ENCODE results near the gene TXNRD1.
"Not testable (repeated sequence)": the region's sequence is repeated elsewhere in the genome, so short reads cannot be mapped to it uniquely, and the experiment has no call there.

The TXNRD1 gene

DNA sequence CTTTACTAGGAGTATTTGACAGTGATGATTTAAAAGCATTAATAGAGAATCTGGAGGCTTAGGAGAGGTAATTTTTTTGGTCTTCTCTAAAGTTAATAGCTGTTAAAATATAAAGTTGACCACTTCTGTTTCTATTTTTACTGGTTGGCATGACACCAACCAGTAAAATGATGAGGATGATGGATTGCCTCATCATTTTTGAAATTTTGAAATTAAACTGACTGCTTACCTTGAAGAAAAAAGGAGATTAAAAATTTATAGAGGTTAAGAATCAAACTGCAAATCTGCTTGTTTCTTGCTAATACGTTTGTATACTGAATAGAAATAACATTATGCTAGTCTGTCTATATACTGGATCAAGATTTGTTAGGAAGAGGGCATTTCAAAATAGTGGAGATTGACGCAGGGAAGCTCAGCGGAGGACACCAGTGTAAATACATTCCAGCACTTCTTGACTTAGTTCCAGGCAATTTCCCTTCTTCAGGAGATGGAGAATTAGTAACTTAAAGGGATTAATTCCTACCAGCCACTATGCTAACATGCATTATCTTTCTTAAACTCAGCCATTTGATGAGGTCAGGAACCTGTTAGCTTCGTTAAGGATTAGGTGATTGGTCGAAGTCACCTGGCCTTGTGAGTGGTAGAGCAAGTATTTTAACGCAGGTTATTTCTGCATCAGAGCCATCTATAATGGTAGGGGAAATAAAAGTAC is 91.5 kb downstream of the TXNRD1 start:
- no peak for FAIRE-seq

DNA sequence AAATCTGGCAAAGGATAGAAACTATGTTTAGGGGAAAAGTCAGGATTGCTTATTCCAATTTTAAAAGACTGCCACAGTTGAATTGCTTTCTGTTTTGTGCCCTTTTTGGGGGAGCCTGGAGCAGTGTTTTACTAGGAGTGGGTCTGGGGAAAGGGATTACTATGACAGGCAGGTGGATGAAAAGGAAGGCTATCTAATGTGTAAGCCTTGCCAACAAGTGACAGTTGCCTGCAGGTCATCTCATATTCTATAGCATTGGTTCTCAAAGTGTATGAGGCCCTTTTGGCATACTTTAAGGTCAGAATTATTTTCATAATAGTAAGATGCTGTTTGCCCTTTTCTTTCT is 92.0 kb downstream of the TXNRD1 start:
- FAIRE-seq = no peak

DNA sequence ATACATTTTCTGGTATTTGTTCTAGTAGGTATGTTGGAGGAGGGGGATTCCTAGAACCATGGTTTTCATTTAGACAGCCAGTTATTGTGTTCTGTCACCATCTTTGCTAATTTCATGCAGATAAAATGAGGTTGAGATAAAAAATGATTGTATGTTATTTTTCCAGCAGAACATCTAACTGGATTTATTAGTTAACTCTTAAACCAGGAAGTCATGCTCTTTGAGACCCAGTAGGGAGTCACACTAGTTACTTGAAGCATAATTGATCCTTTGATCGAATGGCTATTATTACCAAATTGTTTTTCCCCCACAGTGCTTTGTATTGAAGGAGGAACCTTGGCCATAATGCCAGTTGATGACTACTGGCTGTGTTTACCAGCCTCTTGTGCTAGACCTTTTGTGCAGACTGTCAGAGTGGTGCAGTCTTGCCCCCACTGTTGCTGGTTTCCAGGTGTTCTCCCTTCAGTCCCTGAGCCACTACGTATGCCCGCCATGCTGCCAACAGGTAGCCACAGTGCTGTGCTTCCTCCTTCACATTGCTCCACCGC is 93.9 kb downstream of the TXNRD1 start:
- FAIRE-seq = no peak

GRCh38 chr12:104310751-104311633 is 95.4 kb downstream of the TXNRD1 start:
- FAIRE-seq = no peak

GRCh38 chr12:104312202-104312601 is 96.6 kb downstream of the TXNRD1 start:
- no peak for FAIRE-seq

DNA sequence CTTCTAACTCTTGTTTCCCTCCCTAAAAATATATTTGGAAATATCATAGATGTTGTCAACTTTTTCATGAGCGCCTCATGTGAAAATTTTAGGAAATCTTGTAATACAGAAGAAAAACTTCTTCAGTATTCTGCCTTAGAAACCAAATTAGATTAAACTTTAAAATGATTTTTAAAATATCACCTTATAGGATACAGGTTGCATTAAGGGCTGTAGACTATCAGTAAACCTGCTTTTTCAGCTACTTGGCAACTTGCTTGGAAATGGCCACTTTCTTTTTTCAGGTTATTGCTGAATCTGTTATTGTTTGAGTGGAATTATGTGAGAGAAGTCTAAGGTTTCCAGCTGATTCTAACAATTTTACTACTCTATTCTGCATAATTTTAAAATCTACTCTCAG is 97.1 kb downstream of the TXNRD1 start:
- no peak for FAIRE-seq

GRCh38 chr12:104313568-104314241 is 98.1 kb downstream of the TXNRD1 start:
- FAIRE-seq = no peak

GRCh38 chr12:104314242-104314614 is 98.6 kb downstream of the TXNRD1 start:
- no peak for FAIRE-seq

GRCh38 chr12:104315326-104316224 is 100.0 kb downstream of the TXNRD1 start:
- FAIRE-seq = no peak

DNA sequence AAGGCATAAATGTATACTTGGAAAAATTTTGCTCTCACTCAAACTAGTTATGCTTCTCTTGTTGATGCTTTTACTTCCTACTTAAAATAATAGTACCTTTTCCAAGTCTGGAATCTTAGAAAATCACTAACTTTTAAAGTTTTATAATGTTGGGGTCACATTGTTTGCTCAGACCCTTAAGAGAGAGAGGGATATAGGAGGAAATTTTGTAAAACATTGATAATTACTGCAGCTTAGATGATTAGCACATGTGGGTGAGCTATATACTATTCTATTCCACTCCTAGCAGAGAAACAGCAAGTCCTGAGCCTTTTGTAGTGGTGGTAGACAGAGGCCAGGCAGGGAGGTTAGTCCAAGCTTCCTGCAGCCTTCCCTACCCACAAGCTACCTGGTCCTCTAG is 101.4 kb downstream of the TXNRD1 start:
- no peak for FAIRE-seq

GRCh38 chr12:104317538-104318210 is 102.1 kb downstream of the TXNRD1 start:
- FAIRE-seq = no peak

DNA sequence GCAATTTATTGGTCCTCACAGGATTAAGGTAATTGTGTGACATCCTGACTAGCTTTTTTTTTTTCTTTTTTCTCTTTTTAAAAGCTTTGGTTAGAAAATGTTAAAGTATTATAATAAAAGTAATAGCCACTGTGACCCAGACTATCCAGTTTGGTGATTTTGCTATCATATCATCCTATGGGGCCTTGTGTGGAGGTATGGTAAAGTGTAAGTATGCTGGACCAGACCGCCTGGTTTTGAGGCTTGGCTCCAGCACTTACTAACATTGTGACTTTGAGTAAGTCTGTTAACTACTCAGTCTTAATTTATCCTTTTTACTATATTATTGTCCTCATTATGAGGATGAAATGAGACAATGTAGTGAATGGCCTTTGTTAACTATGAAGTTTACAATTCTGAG is 103.4 kb downstream of the TXNRD1 start:
- FAIRE-seq = no peak

DNA sequence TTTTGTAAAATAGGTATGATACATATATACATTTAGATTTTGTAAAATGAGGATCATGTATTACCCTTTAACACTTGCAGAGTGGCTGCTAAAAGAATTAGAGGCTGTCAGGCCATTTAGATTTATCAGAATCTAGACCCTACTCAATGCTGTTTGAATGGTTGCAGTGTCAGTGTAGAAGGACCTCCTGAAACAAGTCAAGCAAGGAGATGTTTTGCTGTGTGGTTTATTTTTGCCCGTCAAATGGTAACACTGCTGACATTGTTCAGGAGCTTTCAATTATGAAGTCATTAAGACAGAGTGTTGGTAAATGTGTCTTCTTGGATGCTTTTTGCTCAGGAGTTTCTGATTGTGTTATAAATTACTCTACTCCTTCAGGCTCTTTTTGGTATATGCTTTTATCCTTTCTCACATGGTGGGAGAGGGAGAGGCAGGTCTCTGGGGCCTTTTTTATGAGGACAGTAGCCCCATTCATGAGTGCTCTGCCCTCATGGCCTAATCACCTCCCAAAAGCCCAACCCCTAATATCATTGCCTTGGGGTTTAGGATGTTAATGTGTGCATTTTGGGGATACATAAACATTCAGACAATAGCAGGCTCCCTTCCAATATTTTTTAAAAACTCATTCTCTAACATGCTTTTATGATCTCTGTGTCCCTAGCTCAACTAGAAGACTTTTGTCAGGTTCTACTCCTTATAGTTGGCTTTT is 104.5 kb downstream of the TXNRD1 start:
- no peak for FAIRE-seq

- FAIRE-seq = no peak
These were observed 105.0 kb downstream of the TXNRD1 start for GRCh38 chr12:104320627-104321024.

- FAIRE-seq = no peak
These were observed 106.4 kb downstream of the TXNRD1 start for GRCh38 chr12:104321949-104322348.

DNA sequence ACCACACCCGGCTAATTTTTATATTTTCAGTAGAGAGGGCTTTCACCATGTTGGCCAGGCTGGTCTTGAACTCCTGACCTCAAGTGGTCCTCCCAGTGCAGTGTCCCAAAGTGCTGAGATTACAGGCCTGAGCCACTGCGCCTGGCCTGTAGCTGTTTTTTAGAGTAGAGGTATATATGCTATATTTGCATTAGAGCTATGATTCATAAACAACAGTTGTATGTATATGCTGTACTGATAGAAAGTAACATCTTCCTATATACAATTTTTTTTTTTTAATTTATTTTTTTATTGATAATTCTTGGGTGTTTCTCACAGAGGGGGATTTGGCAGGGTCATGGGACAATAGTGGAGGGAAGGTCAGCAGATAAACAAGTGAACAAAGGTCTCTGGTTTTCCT is 107.0 kb downstream of the TXNRD1 start:
- not testable (repeated sequence) for FAIRE-seq

DNA sequence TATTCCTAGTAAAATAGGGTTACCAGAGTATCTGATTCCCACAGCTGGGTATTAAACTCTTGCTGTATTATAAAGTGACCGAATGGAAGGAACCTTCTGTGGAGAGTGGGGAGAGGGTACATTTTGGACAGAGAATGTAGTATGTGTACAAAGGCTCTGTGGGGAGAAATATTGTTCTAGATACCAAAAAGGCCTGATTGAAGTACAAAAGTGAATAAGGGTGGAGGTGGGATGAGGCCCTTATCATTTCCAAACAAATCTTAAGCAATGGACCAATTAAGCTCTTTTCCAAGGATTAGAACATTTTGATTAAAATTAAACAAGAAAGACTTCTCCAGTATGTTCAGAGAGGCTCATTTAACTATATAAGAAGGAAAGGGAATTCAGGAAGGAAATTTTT is 108.3 kb downstream of the TXNRD1 start:
- FAIRE-seq = no peak

DNA sequence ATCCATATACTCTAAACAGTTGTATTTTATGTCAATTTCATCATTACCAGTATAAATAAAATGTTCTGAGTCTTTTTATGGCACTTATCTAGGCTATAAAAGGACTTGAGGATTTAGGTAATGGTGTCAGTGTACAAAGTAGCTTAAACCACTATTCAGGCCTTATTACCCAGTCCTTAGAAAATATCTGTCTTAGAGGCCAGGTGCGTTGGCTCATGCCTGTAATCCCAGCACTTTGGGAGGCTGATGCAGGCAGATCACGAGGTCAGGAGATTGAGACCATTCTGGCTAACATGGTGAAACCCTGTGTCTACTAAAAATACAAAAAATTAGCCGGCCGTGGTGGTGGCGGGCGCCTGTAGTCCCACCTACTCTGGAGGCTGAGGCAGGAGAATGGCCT is 112.7 kb downstream of the TXNRD1 start:
- not testable (repeated sequence) for FAIRE-seq

DNA sequence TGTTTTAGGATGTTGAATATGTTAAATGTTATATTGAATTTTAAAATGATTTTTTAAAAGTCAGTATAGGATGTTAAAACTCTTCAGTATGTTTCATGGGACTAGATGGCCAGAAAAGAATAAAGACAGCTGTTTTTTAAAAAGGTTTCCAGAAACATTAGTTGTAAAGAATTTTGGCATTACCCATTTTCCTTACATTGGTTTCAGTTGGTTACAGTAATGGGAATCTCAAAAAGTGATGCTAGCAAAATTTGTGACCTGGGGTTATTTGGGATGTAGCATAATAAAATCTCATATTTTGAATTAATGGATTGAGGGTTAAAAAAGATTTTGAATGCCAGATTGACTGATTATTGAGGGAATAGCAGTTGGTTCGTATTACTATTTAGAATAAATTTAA is 113.2 kb downstream of the TXNRD1 start:
- no peak for FAIRE-seq

DNA sequence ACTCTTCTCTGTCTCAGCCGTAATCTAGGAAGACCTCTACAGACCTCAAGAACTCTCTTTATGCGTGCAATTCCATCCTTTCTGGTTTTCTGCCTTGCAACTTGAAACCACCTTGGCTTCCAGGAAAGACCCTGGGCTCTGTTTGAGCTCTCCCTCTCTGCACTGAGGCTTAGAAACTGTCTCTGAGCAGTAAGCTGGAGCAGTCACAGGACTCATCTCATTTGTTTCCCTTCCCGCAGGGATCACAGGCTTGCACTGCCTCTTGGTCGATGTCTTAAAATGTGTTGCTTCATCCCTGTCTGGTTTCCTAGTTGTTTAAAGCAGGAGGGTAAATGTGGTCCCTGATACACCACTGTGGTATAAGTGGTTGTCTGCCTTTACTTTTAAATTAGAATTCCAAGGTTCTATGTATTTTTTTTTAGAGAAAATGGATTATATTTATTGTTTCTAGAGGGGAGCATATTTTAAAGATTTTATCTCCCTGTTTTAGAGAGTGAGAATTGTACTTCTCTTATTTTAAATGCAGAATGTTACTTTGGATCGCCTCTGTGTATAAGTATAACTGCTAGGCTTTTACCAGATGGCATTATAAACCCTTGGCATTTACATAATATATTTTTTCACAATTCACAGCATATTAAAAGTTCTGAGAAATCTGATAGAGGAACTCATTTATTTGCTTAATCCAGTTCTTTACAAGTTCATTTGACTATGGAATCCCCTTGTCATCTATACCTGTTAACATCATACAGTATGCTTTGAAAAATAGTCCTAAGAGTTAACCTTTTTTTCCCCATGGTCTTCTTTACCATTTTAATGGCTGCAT is 114.3 kb downstream of the TXNRD1 start:
- no peak for FAIRE-seq
